Coronary artery (tissue), 2 donors: ENCODE data around the gene TMEM250.

ENCODE experiments used
- DNase-seq: peaks from one replicate; pipeline ENCODE4 v3.0.0-alpha.2; 2017; ENCODE audit warnings: low spot score
- H3K27ac ChIP-seq, 2 donors: fragments of 200-600 bp; sonication (generic); one replicate each; pipeline ENCODE4 v1.5.1; 2016 to 2019
- H3K4me3 ChIP-seq: fragments of 200-600 bp; sonication (generic); 2 replicates; pipeline ENCODE4 v1.5.1; 2016; ENCODE audit warnings: mild to moderate bottlenecking, moderate library complexity
- TF ChIP-seq, protein P1 (sequence below): fragments of 200-600 bp; sonication (generic); IDR thresholded peaks from one replicate; pipeline ENCODE4 v1.5.1; 2019; ENCODE audit warnings: antibody characterized with exemption

TMEM250 gene

DNA sequence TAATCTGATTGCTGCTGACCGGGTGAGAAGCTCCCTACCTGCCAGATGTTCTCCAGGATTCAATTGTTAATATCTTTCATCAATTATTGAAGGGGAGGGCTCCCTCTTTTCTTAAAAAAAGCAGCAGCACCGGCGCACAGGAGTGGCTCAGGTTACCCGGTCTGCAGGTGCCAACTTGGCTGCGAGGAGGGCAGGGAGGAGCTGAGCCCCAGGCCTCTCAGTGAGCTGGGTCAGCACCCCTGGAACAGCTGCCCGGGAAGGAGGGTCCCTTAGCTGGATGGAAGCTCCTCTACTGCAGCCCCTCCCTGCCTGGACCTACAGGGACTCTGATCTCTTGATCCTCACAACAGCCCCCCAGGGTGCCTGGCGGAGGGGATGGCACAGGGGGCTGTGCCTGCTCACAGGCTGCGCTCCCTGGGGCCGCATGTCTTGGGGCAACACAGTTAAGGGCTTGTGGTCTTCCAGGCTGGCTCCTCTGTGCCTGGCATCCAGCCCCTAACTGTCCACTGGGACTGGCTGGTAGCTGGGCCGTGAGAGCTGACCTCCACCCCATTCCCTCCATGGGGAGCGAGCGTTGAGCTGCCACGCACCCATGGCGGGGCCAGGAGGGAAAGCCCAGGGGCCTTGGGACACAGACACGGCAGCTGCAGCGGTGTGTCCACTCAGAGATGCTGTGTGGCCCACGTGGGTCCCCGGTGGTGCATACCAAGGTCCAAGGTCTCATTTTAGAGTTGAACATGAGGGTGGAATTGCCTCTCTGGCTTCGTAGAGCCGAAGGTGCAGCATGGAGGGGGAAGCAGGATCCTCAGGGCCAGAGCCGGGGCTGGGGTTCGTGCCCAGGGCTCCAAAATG is 28.6 kb upstream of the TMEM250 start:
- no peak overlapping the region for H3K27ac ChIP-seq
- H3K4me3 ChIP-seq = no peak overlapping the region
- no peak for DNase-seq
- TF ChIP-seq, protein P1, sequence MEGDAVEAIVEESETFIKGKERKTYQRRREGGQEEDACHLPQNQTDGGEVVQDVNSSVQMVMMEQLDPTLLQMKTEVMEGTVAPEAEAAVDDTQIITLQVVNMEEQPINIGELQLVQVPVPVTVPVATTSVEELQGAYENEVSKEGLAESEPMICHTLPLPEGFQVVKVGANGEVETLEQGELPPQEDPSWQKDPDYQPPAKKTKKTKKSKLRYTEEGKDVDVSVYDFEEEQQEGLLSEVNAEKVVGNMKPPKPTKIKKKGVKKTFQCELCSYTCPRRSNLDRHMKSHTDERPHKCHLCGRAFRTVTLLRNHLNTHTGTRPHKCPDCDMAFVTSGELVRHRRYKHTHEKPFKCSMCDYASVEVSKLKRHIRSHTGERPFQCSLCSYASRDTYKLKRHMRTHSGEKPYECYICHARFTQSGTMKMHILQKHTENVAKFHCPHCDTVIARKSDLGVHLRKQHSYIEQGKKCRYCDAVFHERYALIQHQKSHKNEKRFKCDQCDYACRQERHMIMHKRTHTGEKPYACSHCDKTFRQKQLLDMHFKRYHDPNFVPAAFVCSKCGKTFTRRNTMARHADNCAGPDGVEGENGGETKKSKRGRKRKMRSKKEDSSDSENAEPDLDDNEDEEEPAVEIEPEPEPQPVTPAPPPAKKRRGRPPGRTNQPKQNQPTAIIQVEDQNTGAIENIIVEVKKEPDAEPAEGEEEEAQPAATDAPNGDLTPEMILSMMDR = no peak

DNA sequence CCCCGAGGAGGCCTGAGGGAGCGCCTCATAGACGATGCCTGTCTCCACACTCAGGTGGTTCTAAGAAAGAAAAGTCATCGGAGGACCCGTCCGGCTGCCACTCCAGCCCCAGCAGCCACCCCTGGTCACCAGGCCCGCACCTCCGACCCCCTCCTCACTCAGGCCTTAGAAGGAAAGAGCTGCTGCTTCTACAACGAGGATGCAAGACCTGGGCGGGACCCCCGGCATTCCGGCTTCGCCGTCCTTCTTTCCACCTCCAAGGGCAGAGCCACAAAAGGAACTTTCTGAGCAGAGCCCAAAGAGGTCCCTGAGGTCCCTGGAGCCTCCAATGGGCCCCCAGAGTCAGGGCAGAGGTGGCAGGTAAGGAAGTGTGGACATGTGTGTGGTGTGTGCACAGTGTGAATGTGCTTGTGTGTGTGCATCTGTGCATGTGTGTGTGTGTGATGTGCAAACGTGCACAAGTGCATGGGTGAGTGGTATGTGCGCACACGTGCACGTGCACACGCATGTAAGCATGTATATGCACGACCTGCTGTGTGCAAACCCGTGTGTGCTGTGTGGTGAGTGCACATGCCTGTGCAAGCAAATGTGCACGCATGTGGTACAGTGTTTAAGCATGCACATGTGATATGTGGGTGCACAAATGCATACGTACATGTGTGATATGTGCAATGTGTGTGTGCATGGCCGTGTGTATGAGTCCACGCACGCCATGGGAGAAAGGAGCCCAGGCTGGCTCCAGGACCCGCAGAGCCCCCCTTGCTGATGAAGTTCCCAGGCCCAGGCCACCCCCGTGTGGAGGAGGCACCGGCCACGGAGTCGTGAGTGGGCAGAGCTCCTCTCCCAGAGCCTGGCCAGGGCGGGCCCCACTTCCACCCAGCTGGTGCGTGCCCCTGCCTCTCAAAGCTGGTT is 27.7 kb upstream of the TMEM250 start:
- Histone ChIP-seq H3K27ac (no peak overlapping the region), H3K4me3 (no peak overlapping the region)
- DNase-seq = no peak
- TF ChIP-seq, protein P1 = no peak

DNA sequence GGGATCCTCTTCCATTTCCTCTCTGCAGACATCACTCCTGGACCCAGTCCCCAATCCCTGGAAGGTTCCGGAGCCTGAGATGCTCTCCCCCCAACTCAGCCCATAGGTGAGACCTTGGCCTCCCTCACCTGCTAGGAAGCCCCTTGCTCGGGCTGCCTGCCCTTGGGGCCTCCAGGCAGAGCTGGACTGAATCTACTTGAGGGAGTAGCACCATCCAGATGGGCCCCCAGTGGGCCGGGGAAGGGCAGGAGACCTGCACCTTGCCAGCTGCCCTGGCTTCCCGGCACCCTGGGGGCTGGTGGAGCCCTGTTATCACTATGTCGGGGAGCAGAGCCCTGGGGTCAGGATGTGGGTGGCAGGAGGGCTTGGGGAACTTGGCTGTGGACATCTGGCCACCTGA is 26.9 kb upstream of the TMEM250 start:
- no peak for DNase-seq
- H3K4me3 ChIP-seq = no peak overlapping the region
- TF ChIP-seq, protein P1 = no peak

DNA sequence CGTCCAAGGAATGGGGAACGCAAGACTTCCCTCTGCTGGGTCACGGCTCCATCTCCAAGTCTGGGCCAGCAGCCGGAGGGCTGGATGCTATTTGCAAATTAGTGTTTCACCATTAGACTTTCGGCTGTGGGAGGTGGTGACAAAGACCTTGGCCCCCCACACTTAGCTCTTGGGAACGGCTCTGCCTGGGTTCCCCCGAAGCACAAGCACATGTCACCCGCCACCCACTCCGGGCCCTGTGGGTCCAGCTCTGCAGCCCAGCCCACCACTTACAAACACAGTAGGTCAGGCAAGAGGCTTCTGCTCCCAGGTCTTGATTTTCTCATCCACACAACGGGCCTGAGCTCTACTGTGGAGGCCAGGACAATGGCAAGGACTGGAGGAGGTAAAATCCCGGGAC is 25.8 kb upstream of the TMEM250 start:
- TF ChIP-seq, protein P1 = no peak

More for the DNA sequence above, 26.9 kb upstream of the TMEM250 start:
- H3K27ac ChIP-seq = no peak overlapping the region

DNA sequence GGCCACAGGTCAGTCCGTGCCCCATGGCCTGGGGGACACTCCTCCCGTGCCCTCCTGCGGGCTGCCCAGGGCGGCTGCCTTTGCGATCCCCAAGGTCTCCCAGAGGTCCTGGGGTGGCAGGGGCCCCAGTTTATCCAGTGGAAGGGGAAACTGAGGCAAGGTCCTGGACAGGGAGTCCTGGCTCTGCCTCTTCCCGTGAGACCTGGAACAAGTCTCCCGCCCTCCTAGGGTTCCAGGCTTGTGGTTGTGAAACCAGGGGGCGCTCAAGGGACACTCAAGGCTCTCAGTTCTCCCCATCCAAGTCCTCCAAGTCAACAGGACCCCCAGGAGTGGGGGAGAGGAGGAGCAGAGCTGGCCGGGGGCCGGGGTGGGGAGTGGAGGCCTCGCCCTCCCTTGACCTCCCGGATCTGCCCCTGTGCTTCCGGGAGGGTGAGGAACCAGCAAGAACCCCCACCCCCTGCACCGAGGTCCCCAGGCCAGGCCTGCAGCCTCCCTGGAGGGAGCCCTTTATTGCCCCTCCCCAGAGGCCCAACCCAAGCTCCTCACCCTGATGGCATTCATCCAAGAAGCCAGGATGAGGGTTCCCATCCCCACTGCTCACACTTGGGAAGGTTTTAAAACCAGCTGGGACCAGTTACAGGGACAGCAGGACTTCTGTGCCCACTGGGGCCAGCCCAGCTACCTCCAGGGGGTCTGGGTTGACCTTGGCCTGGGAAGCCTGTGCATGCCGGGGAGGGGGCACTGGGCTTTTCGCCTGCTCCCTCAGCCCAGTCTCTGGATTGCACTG is 24.7 kb upstream of the TMEM250 start:
- TF ChIP-seq, protein P1 = no peak
- DNase-seq = no peak
- no peak overlapping the region for H3K27ac ChIP-seq
- no peak overlapping the region for H3K4me3 ChIP-seq

More for the DNA sequence above, 25.8 kb upstream of the TMEM250 start:
- DNase-seq = no peak
- H3K27ac ChIP-seq = no peak overlapping the region
- H3K4me3 ChIP-seq = no peak overlapping the region

DNA sequence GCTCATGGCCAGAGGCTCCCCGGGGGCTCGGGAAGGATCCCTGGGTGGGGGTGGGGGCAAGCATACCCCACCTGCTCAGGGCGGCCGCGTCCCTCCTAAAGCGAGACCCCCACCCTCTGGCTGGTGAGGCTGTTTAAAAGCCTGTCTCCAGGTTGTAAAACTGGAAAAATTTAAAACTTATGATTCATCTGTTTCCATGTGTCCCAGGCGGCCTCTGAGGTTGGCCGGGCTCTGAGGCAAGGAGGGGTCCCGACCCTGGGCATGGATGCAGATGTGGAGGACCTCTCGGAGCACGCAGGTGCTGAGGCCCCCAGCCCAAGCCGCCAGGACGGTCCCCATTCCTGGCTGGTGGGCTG is 24.2 kb upstream of the TMEM250 start:
- DNase-seq = no peak
- TF ChIP-seq, protein P1 = no peak
- Histone ChIP-seq H3K27ac (no peak overlapping the region), H3K4me3 (no peak overlapping the region)
